ENCODE measurements around the gene ZCCHC9.

DNA sequence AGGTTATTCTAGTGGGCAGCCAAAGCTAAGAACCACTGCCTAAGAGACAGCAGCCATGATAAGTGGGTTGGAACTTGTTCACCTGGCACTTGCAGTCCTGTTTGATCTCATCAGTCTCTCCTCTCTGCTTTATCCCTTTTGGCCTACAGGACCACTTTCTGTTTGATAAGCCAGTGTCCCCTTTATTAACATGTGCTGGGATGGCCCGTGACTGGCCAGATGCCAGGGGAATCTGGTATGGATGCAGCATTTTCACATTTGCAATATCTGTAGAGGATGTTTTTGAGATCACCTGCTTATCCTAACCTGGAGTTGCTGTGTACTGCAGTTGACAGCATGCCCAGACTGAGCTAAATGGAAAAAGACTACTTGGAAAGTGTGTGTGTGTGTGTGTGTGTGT is 44.6 kb upstream of the ZCCHC9 start:
- TF ChIP-seq CEBPB (IDR thresholded peaks at IDR 0.05; ENCODE audit: low read depth, low read length) (no peak), POLR2A (IDR thresholded peaks at IDR 0.05; ENCODE audit: low read depth, low read length) (no peak), MAZ (IDR thresholded peaks at IDR 0.05; ENCODE audit: borderline replicate concordance, low read depth, low read length) (no peak), MAFK (IDR thresholded peaks at IDR 0.05; ENCODE audit: low read depth, low read length) (no peak), USF2 (IDR thresholded peaks at IDR 0.05; ENCODE audit: low read depth, low read length) (no peak), MXI1 (IDR thresholded peaks at IDR 0.05; ENCODE audit: borderline replicate concordance, low read depth, low read length) (no peak), RAD21 (IDR thresholded peaks at IDR 0.05; ENCODE audit: low read length) (no peak), RFX5 (IDR thresholded peaks at IDR 0.05; ENCODE audit: low read depth, low read length) (no peak), CHD1 (IDR thresholded peaks at IDR 0.05; ENCODE audit: low read depth, low read length) (no peak), RCOR1 (IDR thresholded peaks at IDR 0.05; ENCODE audit: insufficient replicate concordance, low read length) (no peak)
- TF ChIP-seq, protein P1, sequence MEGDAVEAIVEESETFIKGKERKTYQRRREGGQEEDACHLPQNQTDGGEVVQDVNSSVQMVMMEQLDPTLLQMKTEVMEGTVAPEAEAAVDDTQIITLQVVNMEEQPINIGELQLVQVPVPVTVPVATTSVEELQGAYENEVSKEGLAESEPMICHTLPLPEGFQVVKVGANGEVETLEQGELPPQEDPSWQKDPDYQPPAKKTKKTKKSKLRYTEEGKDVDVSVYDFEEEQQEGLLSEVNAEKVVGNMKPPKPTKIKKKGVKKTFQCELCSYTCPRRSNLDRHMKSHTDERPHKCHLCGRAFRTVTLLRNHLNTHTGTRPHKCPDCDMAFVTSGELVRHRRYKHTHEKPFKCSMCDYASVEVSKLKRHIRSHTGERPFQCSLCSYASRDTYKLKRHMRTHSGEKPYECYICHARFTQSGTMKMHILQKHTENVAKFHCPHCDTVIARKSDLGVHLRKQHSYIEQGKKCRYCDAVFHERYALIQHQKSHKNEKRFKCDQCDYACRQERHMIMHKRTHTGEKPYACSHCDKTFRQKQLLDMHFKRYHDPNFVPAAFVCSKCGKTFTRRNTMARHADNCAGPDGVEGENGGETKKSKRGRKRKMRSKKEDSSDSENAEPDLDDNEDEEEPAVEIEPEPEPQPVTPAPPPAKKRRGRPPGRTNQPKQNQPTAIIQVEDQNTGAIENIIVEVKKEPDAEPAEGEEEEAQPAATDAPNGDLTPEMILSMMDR (conservative IDR thresholded peaks at IDR 0.05; ENCODE audit: low read depth, low read length) = no peak

Data from IMR-90 (cell line).